ENCODE data around the gene CTSL. TPM values are rescaled to one million over a fixed set of nuclear protein-coding genes. Genes with fewer than 3 reads are reported as not detected.

The CTSL gene
- polyA plus RNA-seq, 1 donor (not counting 4 experiments of a cell fraction or from before 2014, with no cell fraction given), result 121 TPM

- H3K4me1 ChIP-seq (ENCODE audit: control insufficient read depth, extremely low read depth, insufficient read depth, low read length), result no peaks in the 10 kb centered on the region
- no peak overlapping the region for H3K4me2 ChIP-seq (ENCODE audit: control insufficient read depth, extremely low read depth, insufficient read depth, low read depth, low read length)
- no peak overlapping the region for H3K27ac ChIP-seq (ENCODE audit: control insufficient read depth, insufficient read depth, low read length)
- no peaks in the 10 kb centered on the region for H3K9me3 ChIP-seq (ENCODE audit: control insufficient read depth, low read depth, low read length)
- no peak overlapping the region for H3K9ac ChIP-seq (ENCODE audit: control insufficient read depth, extremely low read depth, insufficient read depth, low read length)
- no peaks in the 10 kb centered on the region for H3K27me3 ChIP-seq (ENCODE audit: control insufficient read depth, extremely low read depth, insufficient read depth, low read length)
- no peak overlapping the region for H2AFZ ChIP-seq (ENCODE audit: control insufficient read depth, low read length)
- no peaks in the 10 kb centered on the region for H4K20me1 ChIP-seq (ENCODE audit: control insufficient read depth, extremely low read depth, insufficient read depth, low read length)
- no peak for FAIRE-seq
- no peak for DNase-seq (ENCODE audit: low read depth, low spot score)
- peaks cover 3 to 26% of the 10 kb centered on the region in 2 experiments for H3K36me3 ChIP-seq (ENCODE audit: control insufficient read depth in 2 of 2, extremely low read depth in 1 of 2, insufficient read depth in 2 of 2, low read length in 2 of 2)
- no peaks in the 10 kb centered on the region for H3K79me2 ChIP-seq (ENCODE audit: control insufficient read depth, insufficient read depth, low read length)
- no peaks in the 10 kb centered on the region for H3K9me1 ChIP-seq (ENCODE audit: control insufficient read depth, extremely low read depth, insufficient read depth, low read length)
- no peak for TF ChIP-seq CTCF (optimal IDR thresholded peaks at IDR 0.05 in 1 of 3, IDR thresholded peaks at IDR 0.05 in 1 of 3, conservative IDR thresholded peaks at IDR 0.05 in 1 of 3; ENCODE audit: extremely low read depth in 1 of 3, insufficient read depth in 2 of 3, low read length in 3 of 3)
- no peak for TF ChIP-seq EZH2 (IDR thresholded peaks at IDR 0.05; ENCODE audit: low read length)
- H3K4me3 ChIP-seq (ENCODE audit: control insufficient read depth in 2 of 3, extremely low read depth in 1 of 3, insufficient read depth in 2 of 3, low read depth in 1 of 3, low read length in 3 of 3), result no peak overlapping the region
- dilution Hi-C loops (cut with MboI; ENCODE audit: extremely low pct_ligation_motif_present, low sequenced_read_pairs), result no loop called here
These were observed 6.4 kb downstream of the CTSL start for GRCh38 chr9:87732344-87732743.

DNA sequence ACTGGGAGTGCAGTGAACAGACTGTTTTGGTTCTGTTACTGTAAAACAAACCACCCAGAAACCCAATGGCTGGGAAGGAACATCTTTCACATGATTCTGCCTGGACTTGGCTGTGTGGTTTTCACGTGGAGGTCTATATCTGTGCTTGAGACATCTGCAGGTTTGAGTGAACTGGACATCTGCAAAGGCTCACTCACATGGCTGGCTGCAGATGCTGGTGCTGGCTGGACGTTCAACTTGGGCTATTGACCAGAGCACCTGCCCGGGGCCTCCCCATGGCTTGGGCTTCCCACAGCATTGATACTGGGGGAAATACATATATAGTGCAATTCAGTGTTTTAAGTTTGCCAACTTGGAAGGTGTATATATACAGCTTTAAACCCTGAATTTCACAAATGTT lies 6.8 kb downstream of the CTSL start:
- no peak overlapping the region for H3K4me3 ChIP-seq (ENCODE audit: control insufficient read depth in 2 of 3, extremely low read depth in 1 of 3, insufficient read depth in 2 of 3, low read depth in 1 of 3, low read length in 3 of 3)

More for the DNA sequence above, 6.8 kb downstream of the CTSL start:
- H4K20me1 ChIP-seq (ENCODE audit: control insufficient read depth, extremely low read depth, insufficient read depth, low read length), result no peaks in the 10 kb centered on the region
- no peaks in the 10 kb centered on the region for H3K9me3 ChIP-seq (ENCODE audit: control insufficient read depth, low read depth, low read length)
- TF ChIP-seq EZH2 (IDR thresholded peaks at IDR 0.05; ENCODE audit: low read length) (no peak), CTCF (optimal IDR thresholded peaks at IDR 0.05 in 1 of 3, IDR thresholded peaks at IDR 0.05 in 1 of 3, conservative IDR thresholded peaks at IDR 0.05 in 1 of 3; ENCODE audit: extremely low read depth in 1 of 3, insufficient read depth in 2 of 3, low read length in 3 of 3) (no peak)
- H3K27ac ChIP-seq (ENCODE audit: control insufficient read depth, insufficient read depth, low read length), result no peak overlapping the region
- no peaks in the 10 kb centered on the region for H3K79me2 ChIP-seq (ENCODE audit: control insufficient read depth, insufficient read depth, low read length)
- no peak for DNase-seq (ENCODE audit: low read depth, low spot score)
- no peaks in the 10 kb centered on the region for H3K9me1 ChIP-seq (ENCODE audit: control insufficient read depth, extremely low read depth, insufficient read depth, low read length)
- no peak overlapping the region for H3K9ac ChIP-seq (ENCODE audit: control insufficient read depth, extremely low read depth, insufficient read depth, low read length)
- no peak overlapping the region for H2AFZ ChIP-seq (ENCODE audit: control insufficient read depth, low read length)
- no peak overlapping the region for H3K4me2 ChIP-seq (ENCODE audit: control insufficient read depth, extremely low read depth, insufficient read depth, low read depth, low read length)
- H3K27me3 ChIP-seq (ENCODE audit: control insufficient read depth, extremely low read depth, insufficient read depth, low read length), result no peaks in the 10 kb centered on the region
- no peaks in the 10 kb centered on the region for H3K4me1 ChIP-seq (ENCODE audit: control insufficient read depth, extremely low read depth, insufficient read depth, low read length)
- peaks cover 3 to 23% of the 10 kb centered on the region in 2 experiments for H3K36me3 ChIP-seq (ENCODE audit: control insufficient read depth in 2 of 2, extremely low read depth in 1 of 2, insufficient read depth in 2 of 2, low read length in 2 of 2)
- dilution Hi-C loops (cut with MboI; ENCODE audit: extremely low pct_ligation_motif_present, low sequenced_read_pairs), result no loop called here
- FAIRE-seq, result no peak

Data from keratinocyte (primary cell).